Cardiac fibroblast (primary cell): ENCODE data around the gene C2orf69.

Source experiments
- DNase-seq, 2 donors: peaks; one replicate each; pipeline versions ENCODE4 v3.0.0 to v3.0.0-alpha.2; 2010; ENCODE audit warnings: low read depth in 2 of 2
- H3K4me3 ChIP-seq, 2 donors: replicated peaks in 1 of 2; 1 replicate in 1 of 2; 2 replicates in 1 of 2; pipeline ENCODE4 v1.5.1; 2011; ENCODE audit warnings: low read depth in 2 of 2, low read length in 2 of 2, mild to moderate bottlenecking in 2 of 2, moderate library complexity in 1 of 2
- CTCF ChIP-seq: IDR thresholded peaks from one replicate; pipeline ENCODE4 v1.5.1; 2011; ENCODE audit warnings: low read depth, mild to moderate bottlenecking, low read length, inconsistent platforms

The C2orf69 gene

DNA sequence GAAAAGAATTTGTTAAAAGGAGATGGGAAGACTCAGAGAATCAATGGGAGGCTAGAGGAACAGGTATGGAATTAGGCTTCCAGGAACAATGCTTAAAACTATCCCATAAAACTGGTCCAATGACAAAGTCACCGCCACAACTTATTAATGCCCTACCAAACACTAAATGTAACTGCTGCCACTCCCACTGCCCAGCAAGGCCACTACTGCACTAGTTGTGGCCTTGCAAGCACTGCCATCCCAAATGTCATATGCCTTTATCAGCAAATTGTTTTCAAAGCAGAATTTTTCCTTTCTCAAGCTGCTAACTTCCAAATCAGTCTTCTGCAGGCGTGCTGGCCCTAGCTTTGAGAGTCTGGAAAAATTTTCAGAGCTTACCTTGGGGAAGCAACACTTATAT, 14.5 kb upstream of the C2orf69 start:
- TF ChIP-seq CTCF: no peak
- DNase-seq: no peak
- H3K4me3 ChIP-seq: no peak overlapping the region

DNA sequence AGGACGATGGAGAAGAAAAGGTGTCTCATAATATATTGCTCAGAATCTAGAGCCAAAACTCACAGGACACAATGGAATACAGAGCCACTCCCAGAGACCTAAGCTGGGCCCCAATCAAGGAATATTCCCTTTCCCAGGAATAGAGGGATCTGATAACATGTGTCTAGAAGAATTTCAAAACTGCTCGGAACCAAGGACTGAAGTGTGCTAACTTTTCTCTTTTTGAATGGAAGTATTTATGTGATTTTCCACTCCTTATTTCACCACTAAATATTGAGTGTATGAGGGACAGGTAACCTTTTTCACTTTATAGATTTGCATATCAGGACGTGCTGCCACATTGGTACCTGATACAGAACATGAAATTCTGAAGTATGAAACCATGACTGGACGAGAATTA, 9.2 kb upstream of the C2orf69 start:
- no peak for TF ChIP-seq CTCF
- no peak overlapping the region for H3K4me3 ChIP-seq
- DNase-seq: no peak

DNA sequence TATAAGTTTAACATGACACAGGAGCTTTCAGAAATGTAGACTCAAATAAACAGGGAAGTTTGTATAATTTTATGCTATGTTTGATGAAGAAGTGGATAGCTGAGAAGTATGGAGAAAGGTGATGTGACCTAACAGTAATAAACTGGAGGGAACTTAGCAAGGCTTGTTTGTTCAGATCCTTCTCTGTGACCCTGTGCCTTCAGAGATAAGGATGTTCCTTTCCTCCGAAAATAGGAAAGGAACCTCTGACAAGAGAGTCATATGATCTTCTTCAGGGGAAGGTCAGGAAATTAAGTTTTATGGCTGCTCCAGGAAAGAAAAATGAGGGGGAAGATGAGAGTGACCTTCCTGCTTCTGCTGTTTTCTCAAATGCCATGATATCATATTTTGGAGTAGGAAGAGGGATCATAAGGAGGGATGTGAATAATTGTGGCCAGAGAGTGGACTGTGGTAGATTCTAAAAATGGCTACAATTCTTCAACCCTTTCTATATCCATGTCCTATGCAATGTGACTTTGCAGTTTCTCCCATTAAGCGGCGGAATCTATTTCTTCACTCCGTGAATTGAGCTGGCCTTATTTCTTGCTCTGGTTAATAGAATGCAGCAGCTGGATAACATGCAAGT, 8.5 kb upstream of the C2orf69 start:
- TF ChIP-seq CTCF: no peak
- no peak overlapping the region for H3K4me3 ChIP-seq
- DNase-seq: no peak

DNA sequence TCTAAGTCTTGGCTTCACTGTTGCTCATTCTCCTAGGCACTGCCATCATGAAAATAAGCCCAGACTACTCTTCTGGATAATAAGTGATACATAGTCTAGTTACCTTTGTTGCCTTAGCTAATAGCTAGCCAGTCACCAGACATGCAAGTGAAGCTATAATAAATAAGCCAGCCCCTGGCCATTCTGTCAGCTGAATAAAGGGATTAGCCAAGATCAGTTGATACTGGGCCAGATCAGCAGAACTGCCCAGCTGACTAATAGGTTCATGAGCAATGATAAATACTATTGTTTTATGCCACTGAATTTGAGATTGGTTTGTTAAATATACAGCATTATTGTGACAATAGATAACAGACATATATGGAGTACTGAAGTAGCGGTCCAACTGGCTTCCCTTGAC, 8.0 kb upstream of the C2orf69 start:
- no peak for DNase-seq
- no peak for TF ChIP-seq CTCF
- no peak overlapping the region for H3K4me3 ChIP-seq

GRCh38 chr2:199907008-199907714, 3.9 kb upstream of the C2orf69 start:
- no peak for DNase-seq
- H3K4me3 ChIP-seq: no peak overlapping the region
- TF ChIP-seq CTCF: no peak

GRCh38 chr2:199910338-199911051, 598 bp upstream of the C2orf69 start:
- no peak for DNase-seq
- TF ChIP-seq CTCF: no peak
- peak overlapping the region; percentile 15 to 49 for H3K4me3 ChIP-seq
